Fibroblast of lung (primary cell): ENCODE data around the gene CIAO3.

Source experiments
- EZH2 ChIP-seq: IDR thresholded peaks from 2 replicates; pipeline ENCODE4 v1.5.1; 2012; ENCODE audit warnings: low read length, control low read depth, mild to moderate bottlenecking; ENCODE audit errors: missing control alignments
- TF ChIP-seq, protein P1 (sequence below), 2 donors: IDR thresholded peaks in 1 of 2; conservative IDR thresholded peaks in 1 of 2; 1 replicate in 1 of 2; 2 replicates in 1 of 2; pipeline ENCODE4 v1.5.1; 2011 to 2012; ENCODE audit warnings: low read length in 2 of 2, control low read depth in 1 of 2, inconsistent platforms in 1 of 2, low read depth in 1 of 2, mild to moderate bottlenecking in 1 of 2

DNA sequence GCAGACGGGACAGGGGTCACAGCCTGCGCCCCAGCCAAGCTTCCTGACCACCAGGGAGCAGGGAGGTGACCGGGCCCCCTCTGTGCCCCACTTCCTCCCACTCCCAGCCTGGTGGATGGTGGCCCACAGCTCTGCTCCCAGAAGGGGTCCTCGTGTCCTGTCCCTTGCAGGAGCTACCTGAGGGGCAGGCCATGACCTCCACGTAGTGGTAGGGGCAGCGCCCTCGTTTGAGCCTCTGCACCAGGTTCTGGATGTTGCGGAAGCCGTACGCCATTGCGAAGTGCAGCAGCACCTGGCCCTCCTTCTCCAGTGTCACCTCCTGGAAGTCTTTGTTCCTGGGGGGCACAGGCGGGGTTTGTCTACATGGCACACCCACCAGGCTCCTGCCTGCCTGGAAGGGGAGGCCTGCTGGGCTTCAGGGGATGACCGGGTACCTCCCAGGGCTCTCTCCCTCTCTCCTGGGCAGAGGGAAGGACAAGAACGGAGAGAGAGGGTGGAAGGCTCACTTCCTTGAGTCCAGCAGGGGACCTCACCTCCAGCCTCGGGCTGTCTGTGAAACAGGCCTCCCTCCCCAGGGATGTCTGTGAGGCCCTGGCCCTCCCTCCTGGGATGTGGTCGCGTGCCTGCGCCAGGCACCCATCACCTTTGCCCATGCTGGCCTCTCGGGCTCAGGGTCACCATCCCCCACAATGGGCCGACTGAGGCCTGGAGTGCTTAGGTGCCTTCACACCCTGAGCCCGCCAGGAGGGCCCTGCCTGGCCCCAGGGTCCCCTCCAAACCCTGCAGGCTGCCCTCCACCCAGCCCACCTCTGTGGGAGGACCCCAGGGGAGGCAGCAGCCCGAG is 9.9 kb downstream of the CIAO3 start:
- TF ChIP-seq, protein P1, sequence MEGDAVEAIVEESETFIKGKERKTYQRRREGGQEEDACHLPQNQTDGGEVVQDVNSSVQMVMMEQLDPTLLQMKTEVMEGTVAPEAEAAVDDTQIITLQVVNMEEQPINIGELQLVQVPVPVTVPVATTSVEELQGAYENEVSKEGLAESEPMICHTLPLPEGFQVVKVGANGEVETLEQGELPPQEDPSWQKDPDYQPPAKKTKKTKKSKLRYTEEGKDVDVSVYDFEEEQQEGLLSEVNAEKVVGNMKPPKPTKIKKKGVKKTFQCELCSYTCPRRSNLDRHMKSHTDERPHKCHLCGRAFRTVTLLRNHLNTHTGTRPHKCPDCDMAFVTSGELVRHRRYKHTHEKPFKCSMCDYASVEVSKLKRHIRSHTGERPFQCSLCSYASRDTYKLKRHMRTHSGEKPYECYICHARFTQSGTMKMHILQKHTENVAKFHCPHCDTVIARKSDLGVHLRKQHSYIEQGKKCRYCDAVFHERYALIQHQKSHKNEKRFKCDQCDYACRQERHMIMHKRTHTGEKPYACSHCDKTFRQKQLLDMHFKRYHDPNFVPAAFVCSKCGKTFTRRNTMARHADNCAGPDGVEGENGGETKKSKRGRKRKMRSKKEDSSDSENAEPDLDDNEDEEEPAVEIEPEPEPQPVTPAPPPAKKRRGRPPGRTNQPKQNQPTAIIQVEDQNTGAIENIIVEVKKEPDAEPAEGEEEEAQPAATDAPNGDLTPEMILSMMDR (conservative IDR thresholded peaks at IDR 0.05 in 1 of 2, IDR thresholded peaks at IDR 0.05 in 1 of 2; ENCODE audit: low read depth in 1 of 2, low read length in 2 of 2): no peak
- no peak for TF ChIP-seq EZH2
